DMS153 treated with DMSO at 0.1 percent for 48 hours (cell line): ENCODE results near the gene SPAG16.
"Not testable (repeated sequence)": the region's sequence is repeated elsewhere in the genome, so short reads cannot be mapped to it uniquely, and the experiment has no call there.

ENCODE experiments used
- DNase-seq: peaks from one replicate; lab custom pipeline; 2025; ENCODE audit not compliant: unreplicated experiment; lab: John Stamatoyannopoulos, UW

Gene SPAG16

GRCh38 chr2:213271947-213272346, 12.3 kb upstream of the SPAG16 start:
- no peak for DNase-seq

- no peak for DNase-seq
Measured at GRCh38 chr2:213274143-213274542, 10.1 kb upstream of the SPAG16 start.

GRCh38 chr2:213275265-213275664, 9.0 kb upstream of the SPAG16 start:
- DNase-seq, result no peak

- DNase-seq, result not testable (repeated sequence)
Measured at GRCh38 chr2:213277134-213277533, 7.1 kb upstream of the SPAG16 start.

GRCh38 chr2:213279116-213279620, 5.1 kb upstream of the SPAG16 start:
- no peak for DNase-seq

GRCh38 chr2:213279971-213280370, 4.3 kb upstream of the SPAG16 start:
- DNase-seq, result no peak

- DNase-seq, result no peak
Measured at GRCh38 chr2:213281156-213281555, 3.1 kb upstream of the SPAG16 start.

- DNase-seq, result no peak
Measured at GRCh38 chr2:213285404-213285803, 1.1 kb downstream of the SPAG16 start.

- DNase-seq, result no peak
Measured at GRCh38 chr2:213286161-213286560, 1.9 kb downstream of the SPAG16 start.

- DNase-seq, result no peak
Measured at GRCh38 chr2:213288913-213289700, 4.8 kb downstream of the SPAG16 start.

GRCh38 chr2:213290501-213290900, 6.2 kb downstream of the SPAG16 start:
- DNase-seq, result no peak

GRCh38 chr2:213296270-213296669, 12.0 kb downstream of the SPAG16 start:
- DNase-seq, result no peak

GRCh38 chr2:213306316-213306942, 22.2 kb downstream of the SPAG16 start:
- no peak for DNase-seq

- DNase-seq, result no peak
Measured at GRCh38 chr2:213315168-213315876, 31.1 kb downstream of the SPAG16 start.

GRCh38 chr2:213316001-213316735, 31.9 kb downstream of the SPAG16 start:
- no peak for DNase-seq

GRCh38 chr2:213317929-213318328, 33.7 kb downstream of the SPAG16 start:
- no peak for DNase-seq

- no peak for DNase-seq
Measured at GRCh38 chr2:213320604-213321003, 36.3 kb downstream of the SPAG16 start.

- DNase-seq, result no peak
Measured at GRCh38 chr2:213336253-213336770, 52.0 kb downstream of the SPAG16 start.

GRCh38 chr2:213353419-213353818, 69.2 kb downstream of the SPAG16 start:
- DNase-seq, result no peak

GRCh38 chr2:213376644-213377043, 92.4 kb downstream of the SPAG16 start:
- DNase-seq, result no peak

- DNase-seq, result not testable (repeated sequence)
Measured at GRCh38 chr2:213407027-213407426, 122.8 kb downstream of the SPAG16 start.
